SK-N-SH (cell line): ENCODE measurements around the gene EVA1A.

Experiments used
- MXI1 ChIP-seq: IDR thresholded peaks from 2 replicates; pipeline ENCODE4 v1.6.1; 2012; ENCODE audit warnings: mild to moderate bottlenecking, low read depth, low read length, improper control_type of control experiment
- PBX3 ChIP-seq: IDR thresholded peaks from 2 replicates; pipeline ENCODE4; 2012
- SIN3A ChIP-seq: IDR thresholded peaks from 2 replicates; pipeline ENCODE4 v1.6.1; 2012; ENCODE audit warnings: low read depth, mild to moderate bottlenecking, low read length, moderate library complexity, borderline replicate concordance

DNA sequence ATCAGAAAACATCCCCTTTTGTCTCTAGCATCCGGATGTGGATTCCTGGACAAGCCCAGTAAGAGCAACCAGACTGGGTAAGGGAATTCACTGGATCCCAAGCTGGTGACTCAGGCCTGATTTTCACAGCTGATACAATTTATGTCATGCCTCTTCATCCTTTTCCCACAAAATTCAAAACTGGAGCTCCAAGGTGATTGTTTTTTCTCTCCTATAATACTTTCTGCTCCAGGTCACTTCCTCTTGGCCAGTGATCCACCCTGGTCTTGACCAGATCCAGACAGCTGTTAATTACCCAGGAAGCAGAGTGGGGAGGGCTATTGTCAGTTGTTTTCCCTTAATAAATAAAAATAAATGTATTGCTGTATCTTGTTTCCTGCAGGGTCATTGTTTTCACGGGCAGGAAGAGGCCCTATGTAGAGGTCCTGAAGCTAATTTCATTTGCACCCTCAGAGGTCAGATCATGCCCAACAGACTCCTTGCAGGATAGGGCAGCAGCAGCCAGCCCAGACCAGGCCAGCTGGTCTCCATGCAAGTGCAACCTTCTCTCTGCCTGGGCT, 57.6 kb downstream of the EVA1A start:
- TF ChIP-seq SIN3A (peak; percentile 83), PBX3 (peak; percentile 88), MXI1 (no peak)
